ENCODE measurements around the gene MAPK12. TPM values are rescaled to one million over a fixed set of nuclear protein-coding genes. Genes with fewer than 3 reads are reported as not detected.

MAPK12 gene
- total RNA-seq, 2 experiments from 2014 or later, result 3.1 to 3.6 TPM

- H3K9me3 Mint-ChIP-seq, result no peaks in the 10 kb centered on the region
- H3K4me1 Mint-ChIP-seq, result no peaks in the 10 kb centered on the region
- DNase-seq (no peak), ATAC-seq (ENCODE audit: low read depth) (no peak)
- H3K27ac Mint-ChIP-seq, result no peak overlapping the region
- no peak overlapping the region for H3K4me3 Mint-ChIP-seq
- POLR2A ChIA-PET, result no interaction called here
- no peaks in the 10 kb centered on the region for H3K36me3 Mint-ChIP-seq
- no peaks in the 10 kb centered on the region for H3K27me3 Mint-ChIP-seq
These were observed 22.3 kb upstream of the MAPK12 start for GRCh38 chr22:50283821-50284220.

- POLR2A ChIA-PET, result no interaction called here
- no peaks in the 10 kb centered on the region for H3K9me3 Mint-ChIP-seq
- no peak for DNase-seq
- no peaks in the 10 kb centered on the region for H3K36me3 Mint-ChIP-seq
- H3K27me3 Mint-ChIP-seq, result no peaks in the 10 kb centered on the region
- H3K27ac Mint-ChIP-seq, result no peak overlapping the region
- H3K4me3 Mint-ChIP-seq, result no peak overlapping the region
- no peaks in the 10 kb centered on the region for H3K4me1 Mint-ChIP-seq
- no peak for ATAC-seq (ENCODE audit: low read depth)
These were observed 21.1 kb upstream of the MAPK12 start for GRCh38 chr22:50282361-50283155.

DNA sequence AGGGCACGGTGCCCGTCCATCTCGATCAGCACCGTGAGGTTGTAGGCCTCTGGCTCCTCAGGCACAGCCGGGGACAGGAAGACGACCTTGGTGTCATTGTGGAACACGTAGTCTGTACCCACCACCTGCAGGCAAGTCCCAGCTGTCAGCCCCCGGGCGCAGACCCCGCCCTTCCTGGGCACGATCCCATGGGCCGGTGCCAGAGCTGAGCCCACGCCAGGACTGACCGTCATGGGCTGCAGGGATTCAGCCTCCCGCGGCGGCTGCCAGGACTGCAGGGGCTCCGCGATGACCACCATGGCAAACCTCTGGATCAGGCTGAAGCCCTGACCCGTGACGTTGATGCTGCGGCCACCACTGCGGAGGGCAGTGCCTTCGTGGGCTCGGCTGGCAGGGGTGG lies 20.5 kb upstream of the MAPK12 start:
- Mint-ChIP-seq H3K9me3 (no peaks in the 10 kb centered on the region), H3K4me3 (no peak overlapping the region), H3K4me1 (no peaks in the 10 kb centered on the region), H3K27ac (no peak overlapping the region), H3K36me3 (no peaks in the 10 kb centered on the region), H3K27me3 (no peaks in the 10 kb centered on the region)
- ATAC-seq (ENCODE audit: low read depth) (no peak), DNase-seq (no peak)
- POLR2A ChIA-PET, result no interaction called here

- POLR2A ChIA-PET, result no interaction called here
- Mint-ChIP-seq H3K27ac (no peak overlapping the region), H3K4me3 (no peak overlapping the region), H3K9me3 (no peaks in the 10 kb centered on the region), H3K27me3 (no peaks in the 10 kb centered on the region), H3K4me1 (no peaks in the 10 kb centered on the region), H3K36me3 (no peaks in the 10 kb centered on the region)
- no peak for DNase-seq
- ATAC-seq (ENCODE audit: low read depth), result no peak
These were observed 19.9 kb upstream of the MAPK12 start for GRCh38 chr22:50281384-50281760.

DNA sequence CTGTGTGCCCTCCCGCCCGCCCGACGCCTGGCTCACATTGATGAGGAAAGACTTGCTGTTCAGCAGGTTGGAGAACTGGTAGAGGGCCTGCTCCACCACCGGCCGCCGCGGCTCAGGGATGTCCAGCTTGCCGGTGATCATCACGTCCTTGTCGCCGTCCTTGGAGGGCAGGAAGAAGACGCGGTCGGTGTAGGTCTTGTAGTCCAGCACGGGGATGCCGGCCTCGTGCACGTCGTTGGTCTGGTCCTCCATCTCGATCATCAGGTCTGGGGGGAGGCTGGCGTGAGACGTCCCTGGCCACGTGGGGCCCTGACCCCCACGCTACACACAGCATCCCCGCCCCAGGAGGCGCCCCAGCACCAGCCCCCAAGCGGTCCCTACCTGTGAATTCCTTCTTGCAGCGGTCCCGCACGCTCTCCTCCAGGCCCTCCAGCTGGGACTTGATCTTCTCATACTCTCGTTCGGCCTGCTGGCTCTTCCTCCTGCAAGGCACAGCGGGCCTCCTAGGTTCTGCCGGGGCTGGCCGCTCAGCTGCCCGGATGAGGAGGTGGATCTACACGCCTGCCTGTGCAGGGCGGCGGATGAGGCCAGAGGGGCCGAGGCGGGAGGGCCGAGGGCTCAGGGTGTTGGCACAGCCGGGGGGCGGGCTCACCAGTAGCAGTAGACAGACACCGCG lies 19.4 kb upstream of the MAPK12 start:
- ATAC-seq (ENCODE audit: low read depth) (no peak), DNase-seq (no peak)
- Mint-ChIP-seq H3K27ac (no peak overlapping the region), H3K27me3 (no peaks in the 10 kb centered on the region), H3K4me1 (no peaks in the 10 kb centered on the region), H3K36me3 (peaks cover 1% of the 10 kb centered on the region), H3K4me3 (no peak overlapping the region), H3K9me3 (no peaks in the 10 kb centered on the region)
- POLR2A ChIA-PET, result no interaction called here

DNA sequence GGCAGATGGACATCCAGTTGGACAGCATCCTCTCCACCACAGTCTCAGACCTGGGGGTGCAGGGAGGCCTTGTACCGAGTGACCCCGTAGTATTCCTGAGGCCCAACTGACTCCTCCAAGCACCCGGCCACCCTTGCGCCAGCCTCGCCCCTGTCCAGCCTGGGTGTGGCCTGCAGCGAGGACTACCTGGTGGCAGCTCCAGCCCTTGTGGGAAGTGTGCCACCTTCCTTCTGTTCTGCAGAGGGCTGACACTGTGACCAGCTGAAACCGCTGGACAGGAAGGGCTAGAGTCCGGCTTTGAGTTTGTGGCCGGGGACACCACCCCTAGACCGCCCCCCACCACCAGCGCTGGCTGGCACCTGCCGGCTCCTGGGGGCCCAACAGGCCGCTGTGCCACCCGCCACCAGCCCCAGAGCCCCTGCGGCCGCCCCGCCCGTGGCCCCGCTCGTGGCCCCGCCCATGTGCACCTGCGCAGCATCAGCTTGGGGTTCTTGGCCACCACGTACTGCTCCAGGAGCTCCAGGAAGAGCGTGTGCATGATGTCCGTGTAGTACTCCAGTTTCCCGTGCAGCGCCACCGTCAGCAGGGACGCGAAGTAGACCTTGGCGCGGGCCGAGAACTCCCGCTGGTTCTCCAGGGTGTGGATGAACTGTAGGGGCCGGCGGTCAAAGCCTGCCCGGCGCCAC lies 18.7 kb upstream of the MAPK12 start:
- Mint-ChIP-seq H3K27me3 (no peaks in the 10 kb centered on the region), H3K36me3 (peaks cover 3% of the 10 kb centered on the region), H3K9me3 (no peaks in the 10 kb centered on the region), H3K4me3 (no peak overlapping the region), H3K4me1 (no peaks in the 10 kb centered on the region), H3K27ac (no peak overlapping the region)
- DNase-seq (no peak), ATAC-seq (ENCODE audit: low read depth) (no peak)
- POLR2A ChIA-PET, result interaction anchor here (1.5 kb wide), 1 partner anchor 46 kb away, joined by 3 read pairs; the partner anchor contains the start of gene DENND6B

GRCh38 chr22:50278956-50279619 lies 17.6 kb upstream of the MAPK12 start:
- H3K36me3 Mint-ChIP-seq, result peaks cover 3% of the 10 kb centered on the region
- H3K4me3 Mint-ChIP-seq, result no peak overlapping the region
- POLR2A ChIA-PET, result interaction anchor here (1.5 kb wide), 1 partner anchor 47 kb away, joined by 3 read pairs; the partner anchor contains the start of gene DENND6B
- H3K4me1 Mint-ChIP-seq, result peaks cover 2% of the 10 kb centered on the region
- no peaks in the 10 kb centered on the region for H3K27me3 Mint-ChIP-seq
- no peaks in the 10 kb centered on the region for H3K9me3 Mint-ChIP-seq
- no peak overlapping the region for H3K27ac Mint-ChIP-seq
- DNase-seq (no peak), ATAC-seq (ENCODE audit: low read depth) (no peak)

GRCh38 chr22:50278461-50278860 lies 17.0 kb upstream of the MAPK12 start:
- DNase-seq, result no peak
- Mint-ChIP-seq H3K27ac (no peak overlapping the region), H3K36me3 (peaks cover 3% of the 10 kb centered on the region), H3K9me3 (no peaks in the 10 kb centered on the region), H3K27me3 (no peaks in the 10 kb centered on the region), H3K4me3 (no peak overlapping the region), H3K4me1 (peaks cover 3% of the 10 kb centered on the region)
- ATAC-seq (ENCODE audit: low read depth), result no peak
- POLR2A ChIA-PET, result interaction anchor here (1.5 kb wide), 1 partner anchor 48 kb away, joined by 3 read pairs; the partner anchor contains the start of gene DENND6B

DNA sequence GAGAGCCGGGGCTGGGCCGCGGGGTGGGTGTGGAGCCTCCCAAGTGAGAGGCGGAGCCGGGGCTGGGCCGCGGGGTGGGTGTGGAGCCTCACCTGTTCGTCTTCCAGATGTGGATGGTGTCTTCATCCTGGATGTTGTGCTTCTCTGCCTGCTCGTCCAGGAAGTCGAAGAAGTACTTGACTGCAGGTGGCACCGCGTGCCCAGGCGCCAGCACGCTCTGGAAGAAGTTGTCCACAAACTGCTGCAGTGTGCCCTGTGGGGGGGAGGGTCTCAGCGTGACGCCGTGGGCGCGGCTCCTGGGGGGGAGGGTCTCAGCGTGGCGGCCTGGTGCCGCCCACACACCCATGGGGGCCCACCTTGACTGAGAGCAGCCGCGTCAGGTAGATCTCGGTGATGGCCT lies 16.3 kb upstream of the MAPK12 start:
- Mint-ChIP-seq H3K9me3 (no peaks in the 10 kb centered on the region), H3K36me3 (peaks cover 3% of the 10 kb centered on the region), H3K4me3 (no peak overlapping the region), H3K27ac (no peak overlapping the region), H3K27me3 (peaks cover 3% of the 10 kb centered on the region), H3K4me1 (peaks cover 3% of the 10 kb centered on the region)
- POLR2A ChIA-PET, result no interaction called here
- no peak for ATAC-seq (ENCODE audit: low read depth)
- no peak for DNase-seq

GRCh38 chr22:50276143-50276542 lies 14.7 kb upstream of the MAPK12 start:
- Mint-ChIP-seq H3K9me3 (no peaks in the 10 kb centered on the region), H3K4me3 (no peak overlapping the region), H3K27ac (no peak overlapping the region)

GRCh38 chr22:50275181-50276055 lies 13.9 kb upstream of the MAPK12 start:
- no peak overlapping the region for H3K27ac Mint-ChIP-seq

More at GRCh38 chr22:50276143-50276542, 14.7 kb upstream of the MAPK12 start:
- peaks cover 4% of the 10 kb centered on the region for H3K4me1 Mint-ChIP-seq
- peak; percentile 56 for ATAC-seq (ENCODE audit: low read depth)
- POLR2A ChIA-PET, result interaction anchor here (0.6 to 1.2 kb wide), 8 partner anchors 18 to 345 kb away, joined by 3 to 8 read pairs (median 4); no protein-coding TSS in a partner anchor
- peak; percentile 75 for DNase-seq
- H3K36me3 Mint-ChIP-seq, result peaks cover 3% of the 10 kb centered on the region
- H3K27me3 Mint-ChIP-seq, result peaks cover 4% of the 10 kb centered on the region

DNA sequence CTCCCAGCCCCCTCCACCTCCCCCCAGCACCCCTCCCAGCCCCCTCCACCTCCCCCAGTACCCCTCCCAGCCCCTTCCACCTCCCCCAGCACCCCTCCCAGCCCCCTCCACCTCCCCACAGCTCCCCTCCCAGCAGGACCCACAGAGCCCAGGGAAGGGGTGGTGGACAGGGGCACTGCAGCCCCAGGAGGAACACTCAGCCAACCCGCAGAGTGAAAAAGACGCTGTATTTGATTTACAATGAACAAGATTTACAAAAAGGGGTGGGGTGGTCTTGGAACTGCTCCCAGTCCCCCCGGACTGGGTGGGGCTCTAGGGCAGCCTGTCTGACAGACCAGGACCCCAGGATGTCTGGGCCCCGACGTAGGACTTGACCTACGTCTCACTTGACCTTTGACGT lies 13.3 kb upstream of the MAPK12 start:
- POLR2A ChIA-PET, result interaction anchor here (0.6 kb wide), 1 partner anchor 74 kb away, joined by 7 read pairs; no protein-coding TSS in a partner anchor
- no peak for ATAC-seq (ENCODE audit: low read depth)

More at GRCh38 chr22:50275181-50276055, 13.9 kb upstream of the MAPK12 start:
- Mint-ChIP-seq H3K4me3 (no peak overlapping the region), H3K36me3 (peaks cover 3% of the 10 kb centered on the region), H3K27me3 (peaks cover 4% of the 10 kb centered on the region), H3K9me3 (no peaks in the 10 kb centered on the region), H3K4me1 (peaks cover 4% of the 10 kb centered on the region)
- no peak for DNase-seq
- no peak for ATAC-seq (ENCODE audit: low read depth)
- POLR2A ChIA-PET, result interaction anchor here (0.6 to 1.2 kb wide), 5 partner anchors 39 to 345 kb away, joined by 3 to 8 read pairs (median 7); no protein-coding TSS in a partner anchor

More for the DNA sequence above, 13.3 kb upstream of the MAPK12 start:
- DNase-seq, result no peak
- H3K27ac Mint-ChIP-seq, result no peak overlapping the region
- H3K36me3 Mint-ChIP-seq, result peaks cover 3% of the 10 kb centered on the region
- H3K9me3 Mint-ChIP-seq, result no peaks in the 10 kb centered on the region
- peaks cover 4% of the 10 kb centered on the region for H3K27me3 Mint-ChIP-seq
- peaks cover 4% of the 10 kb centered on the region for H3K4me1 Mint-ChIP-seq
- H3K4me3 Mint-ChIP-seq, result no peak overlapping the region

Measured in activated naive CD8-positive, alpha-beta T cell treated with anti-CD3 and anti-CD28 coated beads, Interleukin-2, amount 10 ng/mL, durations not matched to agents 7 days and 5 days (primary cell).